Measurements from ENCODE around the gene IGSF10.

IGSF10 gene

GRCh38 chr3:151460228-151460627 lies 633 bp downstream of the IGSF10 start:
- DNase-seq (ENCODE audit: low spot score) = no peak

- DNase-seq (ENCODE audit: low spot score) = no peak
These were observed 1.5 kb downstream of the IGSF10 start for GRCh38 chr3:151459358-151459757.

GRCh38 chr3:151456065-151456464 lies 4.8 kb downstream of the IGSF10 start:
- no peak for DNase-seq (ENCODE audit: low spot score)

- no peak for DNase-seq (ENCODE audit: low spot score)
These were observed 8.0 kb downstream of the IGSF10 start for GRCh38 chr3:151452841-151453240.

GRCh38 chr3:151452368-151452767 lies 8.5 kb downstream of the IGSF10 start:
- DNase-seq (ENCODE audit: low spot score) = no peak

- DNase-seq (ENCODE audit: low spot score) = no peak
These were observed 14.9 kb downstream of the IGSF10 start for GRCh38 chr3:151446002-151446340.

- no peak for DNase-seq (ENCODE audit: low spot score)
These were observed 15.4 kb downstream of the IGSF10 start for GRCh38 chr3:151445273-151446001.

- no peak for DNase-seq (ENCODE audit: low spot score)
These were observed 17.3 kb downstream of the IGSF10 start for GRCh38 chr3:151443583-151443982.

- no peak for DNase-seq (ENCODE audit: low spot score)
These were observed 19.9 kb downstream of the IGSF10 start for GRCh38 chr3:151440940-151441339.

GRCh38 chr3:151439652-151440125 lies 21.2 kb downstream of the IGSF10 start:
- DNase-seq (ENCODE audit: low spot score) = no peak

GRCh38 chr3:151437906-151438305 lies 23.0 kb downstream of the IGSF10 start:
- no peak for DNase-seq (ENCODE audit: low spot score)

- no peak for DNase-seq (ENCODE audit: low spot score)
These were observed 24.0 kb downstream of the IGSF10 start for GRCh38 chr3:151436675-151437446.

- no peak for DNase-seq (ENCODE audit: low spot score)
These were observed 26.5 kb downstream of the IGSF10 start for GRCh38 chr3:151434151-151434890.

GRCh38 chr3:151432616-151433372 lies 28.1 kb downstream of the IGSF10 start:
- no peak for DNase-seq (ENCODE audit: low spot score)

GRCh38 chr3:151431940-151432339 lies 28.9 kb downstream of the IGSF10 start:
- DNase-seq (ENCODE audit: low spot score) = no peak

- no peak for DNase-seq (ENCODE audit: low spot score)
These were observed 29.9 kb downstream of the IGSF10 start for GRCh38 chr3:151430821-151431484.

GRCh38 chr3:151428386-151428785 lies 32.5 kb downstream of the IGSF10 start:
- DNase-seq (ENCODE audit: low spot score) = no peak

GRCh38 chr3:151426341-151426657 lies 34.6 kb downstream of the IGSF10 start:
- DNase-seq (ENCODE audit: low spot score) = no peak

- DNase-seq (ENCODE audit: low spot score) = no peak
These were observed 35.1 kb downstream of the IGSF10 start for GRCh38 chr3:151425627-151426340.

GRCh38 chr3:151423091-151423490 lies 37.8 kb downstream of the IGSF10 start:
- no peak for DNase-seq (ENCODE audit: low spot score)

GRCh38 chr3:151421938-151422337 lies 38.9 kb downstream of the IGSF10 start:
- DNase-seq (ENCODE audit: low spot score) = no peak
